H9 (cell line): ENCODE measurements around the gene PPARG. TPM values are rescaled to one million over a fixed set of nuclear protein-coding genes. Genes with fewer than 3 reads are reported as not detected.
"Not testable (repeated sequence)": the region's sequence is repeated elsewhere in the genome, so short reads cannot be mapped to it uniquely, and the experiment has no call there.

ENCODE experiments used
- DNase-seq: peaks from one replicate; pipeline ENCODE4 v3.0.0-alpha.2; 2017
- H2AFZ ChIP-seq: one replicate; pipeline ENCODE4 v1.6.1; 2013; ENCODE audit warnings: mild to moderate bottlenecking, low read length, control low read depth, moderate library complexity
- H2AK5ac ChIP-seq: 2 replicates; pipeline ENCODE4 v1.6.1; 2013; ENCODE audit warnings: low read length, control low read depth, mixed read lengths; ENCODE audit not compliant: insufficient read length
- H2BK120ac ChIP-seq: one replicate; pipeline ENCODE4 v1.6.1; 2013; ENCODE audit warnings: low read depth, mild to moderate bottlenecking, low read length, control low read depth, inconsistent platforms; ENCODE audit not compliant: poor library complexity, severe bottlenecking
- H2BK12ac ChIP-seq: 2 replicates; pipeline ENCODE4 v1.6.1; 2013; ENCODE audit warnings: low read length, control low read depth, mixed read lengths, low read depth; ENCODE audit not compliant: insufficient read length
- H2BK15ac ChIP-seq: 2 replicates; pipeline ENCODE4 v1.6.1; 2013; ENCODE audit warnings: low read depth, low read length, control low read depth
- H2BK20ac ChIP-seq: one replicate; pipeline ENCODE4 v1.6.1; 2013; ENCODE audit warnings: low read depth, mild to moderate bottlenecking, low read length, control low read depth, inconsistent platforms; ENCODE audit not compliant: poor library complexity, severe bottlenecking
- H2BK5ac ChIP-seq: 2 replicates; pipeline ENCODE4 v1.6.1; 2013; ENCODE audit warnings: low read length, control low read depth, mixed read lengths; ENCODE audit not compliant: insufficient read length
- H3K14ac ChIP-seq: 2 replicates; pipeline ENCODE4 v1.6.1; 2013; ENCODE audit warnings: low read length, control low read depth; ENCODE audit not compliant: insufficient read depth
- H3K18ac ChIP-seq: 2 replicates; pipeline ENCODE4 v1.6.1; 2013; ENCODE audit warnings: low read depth, mild to moderate bottlenecking, mixed read lengths, low read length, control low read depth; ENCODE audit not compliant: insufficient read length
- H3K23ac ChIP-seq: 2 replicates; pipeline ENCODE4 v1.6.1; 2013; ENCODE audit warnings: low read length, control low read depth, mixed read lengths, low read depth; ENCODE audit not compliant: insufficient read length
- H3K23me2 ChIP-seq: 2 replicates; pipeline ENCODE4 v1.6.1; 2013; ENCODE audit warnings: low read depth, mild to moderate bottlenecking, mixed read lengths, low read length, control low read depth; ENCODE audit not compliant: insufficient read length, poor library complexity, severe bottlenecking
- H3K27ac ChIP-seq: 2 replicates; pipeline ENCODE4 v1.5.1; 2013; ENCODE audit warnings: low read length, control low read depth, mixed read lengths, low read depth; ENCODE audit not compliant: insufficient read length
- H3K27me3 ChIP-seq: 2 replicates; pipeline ENCODE4 v1.6.1; 2013; ENCODE audit warnings: low read length, control low read depth, inconsistent platforms; ENCODE audit not compliant: insufficient read depth
- H3K4ac ChIP-seq: 2 replicates; pipeline ENCODE4 v1.6.1; 2013; ENCODE audit warnings: low read depth, mild to moderate bottlenecking, control low read depth, inconsistent platforms, low read length, moderate library complexity
- H3K4me1 ChIP-seq: 2 replicates; pipeline ENCODE4 v1.6.1; 2013; ENCODE audit warnings: low read length, control low read depth, inconsistent platforms; ENCODE audit not compliant: insufficient read depth
- H3K4me2 ChIP-seq: 2 replicates; pipeline ENCODE4 v1.6.1; 2013; ENCODE audit warnings: low read length, control low read depth, mixed read lengths; ENCODE audit not compliant: insufficient read length, insufficient read depth
- H3K56ac ChIP-seq: 2 replicates; pipeline ENCODE4 v1.6.1; 2013; ENCODE audit warnings: low read depth, mild to moderate bottlenecking, mixed read lengths, low read length, control low read depth; ENCODE audit not compliant: insufficient read length
- H3K79me1 ChIP-seq: 2 replicates; pipeline ENCODE4 v1.6.1; 2013; ENCODE audit warnings: low read depth, mild to moderate bottlenecking, moderate library complexity, low read length, control low read depth, inconsistent platforms; ENCODE audit not compliant: insufficient read depth, poor library complexity, severe bottlenecking
- H3K79me2 ChIP-seq: 2 replicates; pipeline ENCODE4 v1.6.1; 2013; ENCODE audit warnings: low read length, control low read depth, inconsistent platforms; ENCODE audit not compliant: insufficient read depth
- H3K9ac ChIP-seq: 2 replicates; pipeline ENCODE4 v1.6.1; 2013; ENCODE audit warnings: low read length, control low read depth, mixed read lengths; ENCODE audit not compliant: insufficient read length; ENCODE audit errors: extremely low read depth
- H3K9me3 ChIP-seq: one replicate; pipeline ENCODE4 v1.6.1; 2013; ENCODE audit warnings: low read depth, low read length, inconsistent platforms; ENCODE audit not compliant: control insufficient read depth
- H3T11ph ChIP-seq: one replicate; pipeline ENCODE4 v1.6.1; 2013; ENCODE audit warnings: mild to moderate bottlenecking, low read length, control low read depth, inconsistent platforms
- H4K20me1 ChIP-seq: one replicate; pipeline ENCODE4 v1.6.1; 2013; ENCODE audit not compliant: control insufficient read depth, insufficient read length, insufficient read depth
- H4K5ac ChIP-seq: 2 replicates; pipeline ENCODE4 v1.6.1; 2013; ENCODE audit warnings: low read depth, mild to moderate bottlenecking, mixed read lengths, low read length, control low read depth; ENCODE audit not compliant: insufficient read length
- H4K8ac ChIP-seq: replicated peaks from 2 replicates; pipeline ENCODE4 v1.6.1; 2013; ENCODE audit warnings: low read length, control low read depth, mixed read lengths, low read depth; ENCODE audit not compliant: insufficient read length
- H4K91ac ChIP-seq: 2 replicates; pipeline ENCODE4 v1.6.1; 2013; ENCODE audit warnings: low read depth, mild to moderate bottlenecking, moderate library complexity, mixed read lengths, low read length, control low read depth; ENCODE audit not compliant: insufficient read length
- H3K27ac Mint-ChIP-seq, 3 experiments: 2 replicates in 2 of 3; 3 replicates in 1 of 3; pipeline ENCODE4 v1.8.0; 2020 to 2021; ENCODE audit warnings: mixed read lengths in 3 of 3, mild to moderate bottlenecking in 1 of 3, moderate library complexity in 1 of 3
- H3K27me3 Mint-ChIP-seq: 2 replicates; pipeline ENCODE4 v1.8.0; 2021; ENCODE audit warnings: low read depth, mild to moderate bottlenecking, moderate library complexity, mixed read lengths
- H3K36me3 Mint-ChIP-seq, 3 experiments: 2 replicates in 2 of 3; 3 replicates in 1 of 3; pipeline ENCODE4 v1.8.0; 2020 to 2021; ENCODE audit warnings: low read depth in 3 of 3, mixed read lengths in 3 of 3; ENCODE audit not compliant: insufficient read depth in 1 of 3
- H3K4me1 Mint-ChIP-seq, 2 experiments: 2 replicates each; pipeline ENCODE4 v1.8.0; 2020; ENCODE audit warnings: mixed read lengths in 2 of 2
- H3K4me3 Mint-ChIP-seq, 2 experiments: 2 replicates in 1 of 2; 3 replicates in 1 of 2; pipeline ENCODE4 v1.8.0; 2020 to 2021; ENCODE audit warnings: mild to moderate bottlenecking in 2 of 2, mixed read lengths in 2 of 2, moderate library complexity in 1 of 2
- H3K9me3 Mint-ChIP-seq, 2 experiments: 2 replicates in 1 of 2; 3 replicates in 1 of 2; pipeline ENCODE4 v1.8.0; 2020; ENCODE audit warnings: mild to moderate bottlenecking in 2 of 2, mixed read lengths in 2 of 2, moderate library complexity in 1 of 2
- WGBS: extraction: QIAGEN DNeasy Blood & Tissue Kit; methylation state at CpG from one replicate; pipeline ENCODE4 v1.1.7; 2013; ENCODE audit warnings: missing lambda C conversion rate, low lambda C conversion rate, mixed read lengths; ENCODE audit not compliant: insufficient read length; ENCODE audit errors: extremely low coverage; 5-methylcytosine and 5-hydroxymethylcytosine counted together
- total RNA-seq: library from RNA; stranded (reverse); gene quantifications from 2 replicates; pipeline ENCODE4 v1.2.1, GENCODE V29; 2021
- TF ChIP-seq, protein P1 (sequence below): fragments of 200-600 bp; sonication (generic); conservative IDR thresholded peaks from 3 replicates; pipeline ENCODE4 v1.8.0; 2021; ENCODE audit warnings: antibody characterized with exemption, mild to moderate bottlenecking

Gene PPARG
- total RNA-seq, 1 experiment from 2014 or later = 0.42 TPM

GRCh38 chr3:12448404-12449202 is 159.7 kb downstream of the PPARG start:
- H3K79me2 ChIP-seq, H2BK120ac ChIP-seq, H2AFZ ChIP-seq, H3K27ac Mint-ChIP-seq, H3K4me2 ChIP-seq, H3K9me3 Mint-ChIP-seq, H2BK20ac ChIP-seq, H3K9me3 ChIP-seq, H3K56ac ChIP-seq, H3T11ph ChIP-seq, H2BK15ac ChIP-seq, H3K27me3 ChIP-seq, H3K18ac ChIP-seq, H3K4ac ChIP-seq, H2BK5ac ChIP-seq, H4K5ac ChIP-seq, H3K23me2 ChIP-seq, H3K79me1 ChIP-seq, H3K9ac ChIP-seq, H2BK12ac ChIP-seq, H3K36me3 Mint-ChIP-seq, H3K27ac ChIP-seq, H2AK5ac ChIP-seq, H3K14ac ChIP-seq, H3K4me1 ChIP-seq, H4K91ac ChIP-seq, DNase-seq, H4K8ac ChIP-seq, H3K4me3 Mint-ChIP-seq, H3K23ac ChIP-seq, H4K20me1 ChIP-seq: not testable (repeated sequence)
- Mint-ChIP-seq H3K27me3 (peaks cover 18% of the 10 kb centered on the region), H3K4me1 (peaks cover 14 to 22% of the 10 kb centered on the region in 2 experiments)
- TF ChIP-seq, protein P1, sequence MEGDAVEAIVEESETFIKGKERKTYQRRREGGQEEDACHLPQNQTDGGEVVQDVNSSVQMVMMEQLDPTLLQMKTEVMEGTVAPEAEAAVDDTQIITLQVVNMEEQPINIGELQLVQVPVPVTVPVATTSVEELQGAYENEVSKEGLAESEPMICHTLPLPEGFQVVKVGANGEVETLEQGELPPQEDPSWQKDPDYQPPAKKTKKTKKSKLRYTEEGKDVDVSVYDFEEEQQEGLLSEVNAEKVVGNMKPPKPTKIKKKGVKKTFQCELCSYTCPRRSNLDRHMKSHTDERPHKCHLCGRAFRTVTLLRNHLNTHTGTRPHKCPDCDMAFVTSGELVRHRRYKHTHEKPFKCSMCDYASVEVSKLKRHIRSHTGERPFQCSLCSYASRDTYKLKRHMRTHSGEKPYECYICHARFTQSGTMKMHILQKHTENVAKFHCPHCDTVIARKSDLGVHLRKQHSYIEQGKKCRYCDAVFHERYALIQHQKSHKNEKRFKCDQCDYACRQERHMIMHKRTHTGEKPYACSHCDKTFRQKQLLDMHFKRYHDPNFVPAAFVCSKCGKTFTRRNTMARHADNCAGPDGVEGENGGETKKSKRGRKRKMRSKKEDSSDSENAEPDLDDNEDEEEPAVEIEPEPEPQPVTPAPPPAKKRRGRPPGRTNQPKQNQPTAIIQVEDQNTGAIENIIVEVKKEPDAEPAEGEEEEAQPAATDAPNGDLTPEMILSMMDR = peak; percentile 43
- no CpG with 5 or more reads among the region's 4 CpGs for WGBS
